GM19467 (cell line): ENCODE measurements around the gene ABCD3.
"Not testable (repeated sequence)": the region's sequence is repeated elsewhere in the genome, so short reads cannot be mapped to it uniquely, and the experiment has no call there.

Experiments used
- ATAC-seq: cut with Tn5 transposase; IDR thresholded peaks from one replicate; pipeline ENCODE4 v1.9.1; 2021; ENCODE audit warnings: mild to moderate bottlenecking, moderate library complexity; ENCODE audit not compliant: unreplicated experiment

Gene ABCD3

GRCh38 chr1:94543893-94544635 is 125.9 kb downstream of the ABCD3 start:
- no peak for ATAC-seq

GRCh38 chr1:94544706-94545490 is 126.7 kb downstream of the ABCD3 start:
- ATAC-seq, result no peak

- ATAC-seq, result no peak
Measured at GRCh38 chr1:94549706-94550105, 131.5 kb downstream of the ABCD3 start.

- ATAC-seq, result no peak
Measured at GRCh38 chr1:94550396-94550795, 132.2 kb downstream of the ABCD3 start.

- no peak for ATAC-seq
Measured at GRCh38 chr1:94550800-94551241, 132.6 kb downstream of the ABCD3 start.

GRCh38 chr1:94551449-94551848 is 133.3 kb downstream of the ABCD3 start:
- no peak for ATAC-seq

GRCh38 chr1:94552071-94552586 is 133.9 kb downstream of the ABCD3 start:
- no peak for ATAC-seq

GRCh38 chr1:94553323-94553730 is 135.1 kb downstream of the ABCD3 start:
- no peak for ATAC-seq

- no peak for ATAC-seq
Measured at GRCh38 chr1:94553931-94554330, 135.7 kb downstream of the ABCD3 start.

GRCh38 chr1:94554580-94554979 is 136.4 kb downstream of the ABCD3 start:
- ATAC-seq, result no peak

- no peak for ATAC-seq
Measured at GRCh38 chr1:94555091-94555490, 136.9 kb downstream of the ABCD3 start.

- ATAC-seq, result no peak
Measured at GRCh38 chr1:94559921-94560320, 141.7 kb downstream of the ABCD3 start.

GRCh38 chr1:94560333-94560732 is 142.1 kb downstream of the ABCD3 start:
- no peak for ATAC-seq

- no peak for ATAC-seq
Measured at GRCh38 chr1:94562519-94563260, 144.5 kb downstream of the ABCD3 start.

- no peak for ATAC-seq
Measured at GRCh38 chr1:94565901-94566300, 147.7 kb downstream of the ABCD3 start.

- ATAC-seq, result not testable (repeated sequence)
Measured at GRCh38 chr1:94566436-94566835, 148.2 kb downstream of the ABCD3 start.

- not testable (repeated sequence) for ATAC-seq
Measured at GRCh38 chr1:94567975-94568607, 149.9 kb downstream of the ABCD3 start.
